ENCODE measurements around the gene NFYA.
A peak's percentile ranks its signal among the peaks of the same experiment; 100 is the strongest.

NFYA gene

DNA sequence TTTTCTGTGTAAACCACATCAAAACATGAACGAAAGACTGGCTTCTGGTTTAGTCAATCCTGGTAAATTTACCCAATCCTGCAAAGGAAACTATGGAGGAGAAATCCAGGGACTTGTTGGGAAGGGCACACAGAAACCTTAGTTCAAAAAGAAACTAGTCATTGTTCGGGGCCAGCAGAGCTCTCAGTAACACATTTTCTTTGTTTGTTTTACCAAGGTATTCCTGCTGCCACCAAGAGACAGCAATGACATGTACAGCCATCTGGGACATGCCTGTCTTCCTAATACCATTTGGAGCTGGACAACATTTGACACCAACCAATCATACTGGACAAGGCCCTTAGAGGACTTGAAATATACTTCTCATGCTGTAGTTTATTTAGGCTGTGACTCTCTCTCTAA lies 8.9 kb upstream of the NFYA start:
- Histone ChIP-seq H3K9me3 (ENCODE audit: control insufficient read depth, low read depth, low read length) (no peaks in the 10 kb centered on the region), H3K36me3 (ENCODE audit: control insufficient read depth, low read depth, low read length) (peaks cover 35% of the 10 kb centered on the region), H3K4me3 (ENCODE audit: low read length) (no peak overlapping the region), H3K9ac (ENCODE audit: low read length) (no peak overlapping the region), H3K27ac (ENCODE audit: low read length) (no peak overlapping the region), H3K27me3 (ENCODE audit: control insufficient read depth, insufficient read depth, low read length) (no peaks in the 10 kb centered on the region), H3K4me1 (ENCODE audit: control insufficient read depth, low read depth, low read length) (no peaks in the 10 kb centered on the region)

DNA sequence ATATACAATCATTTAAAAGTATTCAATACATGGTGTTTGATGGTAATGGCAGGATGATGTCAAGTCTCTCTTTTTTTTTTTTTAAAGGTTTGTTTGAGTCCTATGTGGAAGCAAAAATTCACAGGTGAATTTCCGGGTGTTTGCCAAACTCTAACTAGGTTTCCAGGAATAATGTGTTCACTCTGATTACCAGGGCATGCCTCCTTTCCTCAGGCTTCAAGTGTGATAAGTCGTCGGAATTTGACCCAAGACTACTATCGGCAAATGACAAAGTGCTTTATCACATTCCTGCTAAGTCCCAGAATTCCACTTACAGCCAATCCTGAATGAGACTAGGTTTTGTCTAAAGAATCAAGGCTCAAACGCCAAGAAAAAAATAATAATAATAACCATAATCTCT lies 7.9 kb upstream of the NFYA start:
- Histone ChIP-seq H3K9me3 (ENCODE audit: control insufficient read depth, low read depth, low read length) (no peaks in the 10 kb centered on the region), H3K9ac (ENCODE audit: low read length) (no peak overlapping the region), H3K36me3 (ENCODE audit: control insufficient read depth, low read depth, low read length) (peaks cover 35% of the 10 kb centered on the region), H3K4me3 (ENCODE audit: low read length) (no peak overlapping the region), H3K27ac (ENCODE audit: low read length) (no peak overlapping the region), H3K4me1 (ENCODE audit: control insufficient read depth, low read depth, low read length) (no peaks in the 10 kb centered on the region), H3K27me3 (ENCODE audit: control insufficient read depth, insufficient read depth, low read length) (no peaks in the 10 kb centered on the region)

DNA sequence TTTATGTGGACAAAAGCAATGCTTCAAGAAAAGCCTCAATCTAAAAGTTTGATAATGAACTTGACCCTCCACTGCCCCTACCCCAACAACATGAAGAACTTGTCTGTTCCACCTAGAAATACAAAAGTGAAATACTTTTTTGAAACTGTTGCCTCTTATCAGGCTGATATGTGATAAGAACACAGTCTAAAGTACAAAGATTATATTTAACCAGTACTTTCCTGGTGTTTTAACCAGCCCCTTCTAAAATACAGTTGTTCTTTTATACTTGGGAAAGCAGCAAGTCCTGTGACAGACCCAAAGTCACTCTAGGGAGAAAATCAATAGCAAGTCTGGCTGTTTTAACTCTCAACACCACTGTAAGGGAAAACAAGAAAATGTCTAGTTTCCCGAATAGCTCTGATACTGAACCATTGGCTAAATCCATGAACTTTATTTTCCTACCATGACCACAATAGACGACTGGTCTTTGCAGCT lies 7.2 kb upstream of the NFYA start:
- H3K4me3 ChIP-seq (ENCODE audit: low read length) = no peak overlapping the region
- H3K36me3 ChIP-seq (ENCODE audit: control insufficient read depth, low read depth, low read length) = peaks cover 35% of the 10 kb centered on the region
- no peak overlapping the region for H3K27ac ChIP-seq (ENCODE audit: low read length)
- H3K27me3 ChIP-seq (ENCODE audit: control insufficient read depth, insufficient read depth, low read length) = no peaks in the 10 kb centered on the region
- no peak overlapping the region for H3K9ac ChIP-seq (ENCODE audit: low read length)
- no peaks in the 10 kb centered on the region for H3K9me3 ChIP-seq (ENCODE audit: control insufficient read depth, low read depth, low read length)
- H3K4me1 ChIP-seq (ENCODE audit: control insufficient read depth, low read depth, low read length) = peaks cover 2% of the 10 kb centered on the region

DNA sequence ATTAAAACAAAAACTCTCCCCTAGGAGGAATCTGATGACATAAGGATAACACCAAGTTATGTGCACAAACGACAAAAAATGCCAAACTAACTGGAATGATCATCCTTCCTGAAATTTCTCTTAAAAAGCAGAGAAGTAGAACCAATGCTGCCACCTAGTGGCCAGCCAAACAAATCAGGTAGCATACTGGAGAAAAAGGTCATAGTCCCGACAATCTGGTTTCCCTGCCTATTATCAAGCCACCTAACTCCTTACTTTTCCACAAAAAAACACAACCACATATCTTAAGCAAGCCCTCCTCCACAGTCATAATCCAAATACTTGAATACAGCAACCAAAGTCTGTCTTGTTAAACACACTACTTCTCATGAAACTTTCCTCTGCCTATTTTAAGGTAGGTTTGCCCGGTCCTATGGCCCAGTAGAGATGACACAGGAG lies 5.9 kb upstream of the NFYA start:
- Histone ChIP-seq H3K4me1 (ENCODE audit: control insufficient read depth, low read depth, low read length) (peaks cover 8% of the 10 kb centered on the region), H3K36me3 (ENCODE audit: control insufficient read depth, low read depth, low read length) (peaks cover 29% of the 10 kb centered on the region), H3K9me3 (ENCODE audit: control insufficient read depth, low read depth, low read length) (no peaks in the 10 kb centered on the region)

DNA sequence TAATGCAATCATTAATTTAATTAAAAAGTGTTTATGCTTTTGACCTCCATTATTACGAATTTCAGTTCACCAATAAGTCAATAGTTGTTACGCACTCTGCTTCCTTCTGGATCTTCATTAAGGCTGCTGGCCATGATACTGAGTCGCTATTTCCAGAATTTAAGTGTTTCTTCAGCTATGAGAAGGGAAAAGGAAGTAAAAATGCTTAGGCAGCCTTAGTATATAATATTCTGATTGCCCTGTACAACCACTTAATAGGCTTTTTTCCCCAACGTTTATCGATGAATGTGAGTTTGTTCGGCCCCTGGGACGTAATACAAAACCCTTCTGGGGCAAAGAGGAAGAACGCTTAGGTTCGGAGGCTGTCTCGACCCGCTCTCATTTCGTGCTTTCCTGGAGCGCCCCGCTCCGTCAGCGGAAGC lies 1.3 kb upstream of the NFYA start:
- H3K4me1 ChIP-seq (ENCODE audit: control insufficient read depth, low read depth, low read length) = peaks cover 22% of the 10 kb centered on the region
- H3K36me3 ChIP-seq (ENCODE audit: control insufficient read depth, low read depth, low read length) = peaks cover 12% of the 10 kb centered on the region
- no peaks in the 10 kb centered on the region for H3K27me3 ChIP-seq (ENCODE audit: control insufficient read depth, insufficient read depth, low read length)
- peak overlapping the region; percentile 74 for H3K4me3 ChIP-seq (ENCODE audit: low read length)
- H3K27ac ChIP-seq (ENCODE audit: low read length) = peak overlapping the region; percentile 98
- no peaks in the 10 kb centered on the region for H3K9me3 ChIP-seq (ENCODE audit: control insufficient read depth, low read depth, low read length)
- peak overlapping the region; percentile 95 for H3K9ac ChIP-seq (ENCODE audit: low read length)

More for the DNA sequence above, 5.9 kb upstream of the NFYA start:
- H3K27me3 ChIP-seq (ENCODE audit: control insufficient read depth, insufficient read depth, low read length) = no peaks in the 10 kb centered on the region
- no peak overlapping the region for H3K9ac ChIP-seq (ENCODE audit: low read length)
- no peak overlapping the region for H3K27ac ChIP-seq (ENCODE audit: low read length)
- H3K4me3 ChIP-seq (ENCODE audit: low read length) = no peak overlapping the region

DNA sequence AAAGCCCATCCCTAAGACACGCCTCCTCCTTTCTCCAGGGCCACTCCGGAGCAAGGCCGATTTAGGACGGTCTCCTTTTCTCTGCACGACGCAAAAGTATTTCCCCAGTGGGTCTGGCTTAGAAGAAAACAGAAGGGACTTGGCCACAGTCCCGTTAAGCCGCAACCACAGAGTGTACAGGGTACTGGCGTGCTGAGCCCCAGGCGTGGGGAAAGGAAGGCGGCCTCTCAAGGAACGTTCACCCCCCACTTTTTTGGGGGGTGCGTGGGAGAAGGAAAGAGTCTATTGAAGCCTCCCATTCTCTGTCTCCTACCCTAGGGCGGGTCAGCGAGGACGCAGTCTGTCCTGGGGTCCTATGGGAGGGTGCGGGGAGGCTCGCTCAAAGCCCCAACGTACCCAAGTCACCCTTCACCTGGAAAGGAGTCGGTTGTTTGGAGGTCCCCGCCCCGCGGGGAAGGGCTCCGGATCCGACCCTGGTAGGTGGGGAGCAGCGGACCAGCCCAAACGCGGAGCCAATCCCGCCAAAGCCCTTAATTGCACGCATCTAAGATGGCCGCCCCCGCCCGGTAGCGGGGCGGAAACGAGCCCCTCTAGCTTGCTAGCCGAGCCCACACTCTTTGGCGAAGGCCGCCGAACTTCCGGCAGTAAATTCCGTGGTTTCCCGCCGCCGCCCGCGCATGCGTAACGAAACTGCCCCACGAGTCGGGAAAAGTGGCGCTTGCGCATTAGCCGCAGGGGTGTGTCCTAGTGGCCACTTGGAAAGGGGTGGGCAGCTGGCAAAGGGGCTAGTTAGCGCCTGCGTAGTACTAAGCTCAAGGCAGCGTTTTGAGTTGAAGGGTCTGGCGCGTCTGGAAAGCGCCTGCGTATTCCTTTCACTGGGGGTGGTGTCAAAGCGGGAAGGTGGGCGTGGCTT lies 595 bp upstream of the NFYA start, which contains the start of gene OARD1:
TSS of gene OARD1 (minus strand) at position 434 of the 913 bp plus-strand sequence. CDS start 722 bp downstream, outside the sequence.
- H3K36me3 ChIP-seq (ENCODE audit: control insufficient read depth, low read depth, low read length) = peaks cover 7% of the 10 kb centered on the region
- no peaks in the 10 kb centered on the region for H3K9me3 ChIP-seq (ENCODE audit: control insufficient read depth, low read depth, low read length)
- peak within 1 kb of the TSS; percentile 95 for H3K9ac ChIP-seq (ENCODE audit: low read length)
- peak within 1 kb of the TSS; percentile 74 for H3K4me3 ChIP-seq (ENCODE audit: low read length)
- H3K4me1 ChIP-seq (ENCODE audit: control insufficient read depth, low read depth, low read length) = peaks cover 26% of the 10 kb centered on the region
- peak within 1 kb of the TSS; percentile 98 for H3K27ac ChIP-seq (ENCODE audit: low read length)
- H3K27me3 ChIP-seq (ENCODE audit: control insufficient read depth, insufficient read depth, low read length) = no peaks in the 10 kb centered on the region

DNA sequence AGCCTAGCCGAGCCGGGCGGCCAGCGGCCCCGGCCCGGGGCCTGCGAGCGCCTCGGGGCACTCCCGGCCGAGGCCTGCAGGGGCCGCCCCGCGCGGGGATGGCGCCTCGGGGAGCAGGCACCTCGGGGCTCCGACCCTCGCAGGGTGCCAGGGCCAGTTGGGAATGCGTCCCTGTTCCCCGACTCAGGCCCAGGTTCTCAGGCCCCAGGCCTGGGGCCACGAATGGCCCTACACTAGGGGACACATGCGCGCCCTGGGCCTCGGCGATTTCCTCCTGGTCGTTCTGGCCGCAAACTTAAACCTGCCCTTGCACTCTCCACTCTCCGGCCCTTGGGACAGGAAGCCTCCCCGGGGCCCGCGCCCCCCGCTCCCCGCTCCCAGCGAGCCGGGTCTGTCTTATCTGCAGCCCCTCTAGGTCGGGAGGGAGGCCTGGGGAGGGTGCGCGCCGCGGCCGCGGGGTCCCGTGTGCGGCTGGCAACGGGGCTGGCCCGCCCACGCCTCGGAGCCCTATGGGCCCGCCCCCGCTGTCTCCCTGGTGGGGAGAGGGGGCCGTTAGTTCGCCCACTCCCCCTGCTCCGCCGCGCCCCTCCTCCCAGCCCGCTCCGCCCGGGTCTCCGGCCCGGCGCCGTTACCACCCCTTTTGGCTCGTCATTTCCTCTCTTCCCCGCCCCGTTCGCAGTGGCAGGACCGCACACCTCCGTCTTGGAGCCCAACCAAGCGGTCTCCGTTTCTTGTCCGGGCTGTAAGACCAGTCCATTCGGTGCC lies 611 bp downstream of the NFYA start:
- H3K9me3 ChIP-seq (ENCODE audit: control insufficient read depth, low read depth, low read length) = no peaks in the 10 kb centered on the region
- H3K4me1 ChIP-seq (ENCODE audit: control insufficient read depth, low read depth, low read length) = peaks cover 26% of the 10 kb centered on the region
- H3K9ac ChIP-seq (ENCODE audit: low read length) = peak overlapping the region; percentile 95
- no peaks in the 10 kb centered on the region for H3K27me3 ChIP-seq (ENCODE audit: control insufficient read depth, insufficient read depth, low read length)
- peak overlapping the region; percentile 74 for H3K4me3 ChIP-seq (ENCODE audit: low read length)
- no peaks in the 10 kb centered on the region for H3K36me3 ChIP-seq (ENCODE audit: control insufficient read depth, low read depth, low read length)
- H3K27ac ChIP-seq (ENCODE audit: low read length) = peak overlapping the region; percentile 90

DNA sequence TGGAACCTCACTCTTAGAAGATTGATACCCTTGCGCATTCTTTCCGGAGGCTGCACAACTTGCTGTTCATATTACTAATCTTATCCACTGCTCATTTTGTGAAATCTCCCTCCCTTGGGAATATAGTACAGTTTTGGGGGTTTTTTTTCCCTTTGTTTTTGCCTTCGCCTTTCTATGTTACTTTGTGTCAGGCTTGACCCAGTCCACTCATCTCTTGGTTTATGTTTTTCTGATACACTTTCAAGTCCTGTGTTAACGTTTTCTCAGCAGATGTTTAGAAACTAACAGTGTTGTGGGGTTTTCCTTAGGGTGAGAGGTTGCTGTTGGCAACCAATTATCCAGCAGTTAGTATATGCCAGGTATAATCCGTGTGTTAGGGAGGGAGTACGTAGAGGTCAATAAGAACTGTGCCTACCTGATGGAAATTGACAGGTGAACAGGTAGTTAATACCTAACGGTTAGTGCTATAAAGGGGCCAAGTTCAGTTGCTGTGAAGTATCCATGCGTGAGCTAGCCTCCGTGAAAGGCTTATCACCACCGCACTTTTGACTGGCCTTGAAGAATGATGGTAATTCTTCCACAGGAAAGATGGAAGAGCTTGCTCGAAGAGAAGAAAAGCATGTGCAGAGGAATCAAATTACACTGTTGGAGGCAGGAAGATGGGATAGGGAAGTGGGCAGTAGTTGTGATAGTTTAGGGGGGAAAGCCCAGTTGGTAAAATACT lies 1.4 kb downstream of the NFYA start:
- peak overlapping the region; percentile 95 for H3K9ac ChIP-seq (ENCODE audit: low read length)
- no peaks in the 10 kb centered on the region for H3K9me3 ChIP-seq (ENCODE audit: control insufficient read depth, low read depth, low read length)
- peaks cover 26% of the 10 kb centered on the region for H3K4me1 ChIP-seq (ENCODE audit: control insufficient read depth, low read depth, low read length)
- peaks cover 6% of the 10 kb centered on the region for H3K36me3 ChIP-seq (ENCODE audit: control insufficient read depth, low read depth, low read length)
- peak overlapping the region; percentile 74 for H3K4me3 ChIP-seq (ENCODE audit: low read length)
- H3K27me3 ChIP-seq (ENCODE audit: control insufficient read depth, insufficient read depth, low read length) = no peaks in the 10 kb centered on the region
- peak overlapping the region; percentile 7 for H3K27ac ChIP-seq (ENCODE audit: low read length)

DNA sequence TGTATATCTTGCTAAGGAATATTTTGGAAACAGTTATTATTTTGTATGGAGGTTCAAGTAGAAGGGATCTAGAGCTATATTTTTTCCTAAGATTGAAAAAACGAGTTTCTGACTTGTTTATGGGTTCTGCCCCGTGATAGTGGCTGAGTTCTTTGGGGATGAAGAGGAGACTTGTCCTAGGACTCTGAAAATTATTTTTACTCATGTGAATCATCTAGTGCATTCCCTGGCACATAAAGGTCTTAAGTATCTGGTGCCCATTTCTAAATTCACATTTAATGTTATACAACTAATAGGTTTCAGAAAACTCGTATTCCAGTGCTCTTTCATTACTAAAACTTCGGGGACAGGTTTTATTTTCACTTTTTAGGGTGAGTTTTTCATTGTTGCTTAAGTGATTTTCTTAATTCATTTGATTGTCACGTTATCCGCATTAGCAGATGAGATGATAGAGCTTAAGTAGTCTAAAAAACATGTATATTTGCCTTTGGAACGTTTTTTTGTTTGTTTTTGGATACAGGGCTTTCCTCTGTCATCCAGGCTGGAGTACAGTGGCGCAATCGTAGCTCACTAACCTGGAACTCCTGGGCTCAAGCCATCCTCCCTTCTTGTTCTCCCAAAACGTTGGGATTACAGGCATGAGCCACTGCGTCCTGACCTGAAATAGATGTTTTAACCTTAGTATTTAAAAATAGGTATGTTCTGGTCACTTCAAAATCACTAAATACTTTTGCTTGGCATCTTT lies 2.1 kb downstream of the NFYA start:
- Histone ChIP-seq H3K36me3 (ENCODE audit: control insufficient read depth, low read depth, low read length) (peaks cover 14% of the 10 kb centered on the region), H3K4me3 (ENCODE audit: low read length) (peak overlapping the region; percentile 74), H3K9ac (ENCODE audit: low read length) (peak overlapping the region; percentile 95), H3K4me1 (ENCODE audit: control insufficient read depth, low read depth, low read length) (peaks cover 26% of the 10 kb centered on the region), H3K27ac (ENCODE audit: low read length) (no peak overlapping the region), H3K9me3 (ENCODE audit: control insufficient read depth, low read depth, low read length) (no peaks in the 10 kb centered on the region), H3K27me3 (ENCODE audit: control insufficient read depth, insufficient read depth, low read length) (no peaks in the 10 kb centered on the region)

DNA sequence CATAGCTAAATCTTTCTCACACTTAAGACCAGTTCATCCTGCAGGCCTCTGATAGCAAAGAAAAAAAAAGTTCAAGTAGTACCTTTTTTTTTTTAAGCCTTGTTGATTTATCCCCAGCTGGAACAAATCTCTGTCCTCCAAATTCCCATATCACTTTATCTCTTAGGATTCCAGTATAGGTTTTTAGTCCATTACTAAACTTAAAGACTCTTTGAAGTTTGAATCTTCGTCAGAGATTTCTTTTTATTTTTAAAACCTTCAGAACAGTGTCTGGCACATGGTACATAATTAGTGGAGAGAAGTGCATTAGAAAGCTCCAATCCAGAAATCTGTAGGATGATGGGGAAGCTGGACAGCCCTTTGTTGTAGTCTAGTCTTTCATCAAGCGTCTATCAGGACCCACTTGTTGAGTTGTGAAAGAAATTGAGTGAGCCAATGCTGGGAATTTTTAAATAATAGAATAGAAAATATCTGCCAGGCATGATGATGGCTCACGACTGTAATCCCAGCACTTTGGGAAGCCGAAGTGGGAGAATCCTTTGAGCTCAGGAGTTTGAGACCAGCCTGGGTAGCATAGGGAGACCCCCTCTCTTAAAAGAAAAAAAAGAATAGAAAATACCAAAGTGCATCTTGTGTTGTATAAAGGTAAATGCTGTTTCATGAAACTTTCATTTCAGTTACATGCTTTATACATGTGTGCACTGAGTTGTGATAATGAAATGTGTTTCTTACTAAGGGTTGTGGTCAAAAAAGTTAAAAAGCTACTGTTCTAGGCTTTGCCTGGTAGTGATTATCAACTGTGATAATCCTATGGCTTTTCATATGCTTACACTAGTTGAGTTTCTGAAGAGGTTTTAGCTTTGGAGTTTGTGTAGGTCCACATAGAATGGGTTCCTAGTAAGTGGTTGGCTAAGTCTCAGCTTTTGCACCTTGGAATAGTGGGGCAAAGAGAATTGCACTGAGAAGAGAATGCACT lies 3.2 kb downstream of the NFYA start:
- Histone ChIP-seq H3K4me3 (ENCODE audit: low read length) (no peak overlapping the region), H3K27ac (ENCODE audit: low read length) (no peak overlapping the region), H3K36me3 (ENCODE audit: control insufficient read depth, low read depth, low read length) (peaks cover 25% of the 10 kb centered on the region), H3K9ac (ENCODE audit: low read length) (no peak overlapping the region), H3K9me3 (ENCODE audit: control insufficient read depth, low read depth, low read length) (no peaks in the 10 kb centered on the region), H3K27me3 (ENCODE audit: control insufficient read depth, insufficient read depth, low read length) (no peaks in the 10 kb centered on the region), H3K4me1 (ENCODE audit: control insufficient read depth, low read depth, low read length) (peaks cover 20% of the 10 kb centered on the region)

Measured in iPS-18a (cell line).